HPDE6-E6E7 (cell line): Measurements from ENCODE around the gene KLHL21.
"Not testable (repeated sequence)": the region's sequence is repeated elsewhere in the genome, so short reads cannot be mapped to it uniquely, and the experiment has no call there.

Source experiments
- DNase-seq: peaks from one replicate; pipeline ENCODE4 v3.0.0; 2011; ENCODE audit warnings: missing footprints; ENCODE audit errors: extremely low spot score

KLHL21 gene

GRCh38 chr1:6599991-6600390 lies 2.7 kb downstream of the KLHL21 start:
- DNase-seq, result not testable (repeated sequence)

- no peak for DNase-seq
These were observed 3.3 kb downstream of the KLHL21 start for GRCh38 chr1:6599141-6599975.

- DNase-seq, result no peak
These were observed 4.9 kb downstream of the KLHL21 start for GRCh38 chr1:6597777-6598131.

- no peak for DNase-seq
These were observed 5.5 kb downstream of the KLHL21 start for GRCh38 chr1:6596886-6597776.

GRCh38 chr1:6596351-6596750 lies 6.3 kb downstream of the KLHL21 start:
- no peak for DNase-seq

GRCh38 chr1:6594977-6595740 lies 7.5 kb downstream of the KLHL21 start:
- DNase-seq, result no peak

- DNase-seq, result no peak
These were observed 8.9 kb downstream of the KLHL21 start for GRCh38 chr1:6593810-6594209.

GRCh38 chr1:6592865-6593593 lies 9.6 kb downstream of the KLHL21 start:
- no peak for DNase-seq

GRCh38 chr1:6592441-6592840 lies 10.2 kb downstream of the KLHL21 start:
- no peak for DNase-seq

- DNase-seq, result no peak
These were observed 11.0 kb downstream of the KLHL21 start for GRCh38 chr1:6591644-6592043.

GRCh38 chr1:6591222-6591621 lies 11.4 kb downstream of the KLHL21 start:
- no peak for DNase-seq

GRCh38 chr1:6590046-6590445 lies 12.6 kb downstream of the KLHL21 start:
- DNase-seq, result no peak

GRCh38 chr1:6588893-6589520 lies 13.7 kb downstream of the KLHL21 start:
- DNase-seq, result no peak

- DNase-seq, result no peak
These were observed 14.4 kb downstream of the KLHL21 start for GRCh38 chr1:6588128-6588892.

GRCh38 chr1:6587261-6588005 lies 15.2 kb downstream of the KLHL21 start:
- DNase-seq, result no peak

- no peak for DNase-seq
These were observed 16.3 kb downstream of the KLHL21 start for GRCh38 chr1:6586404-6586816.

- no peak for DNase-seq
These were observed 16.8 kb downstream of the KLHL21 start for GRCh38 chr1:6585841-6586240.

GRCh38 chr1:6585081-6585722 lies 17.5 kb downstream of the KLHL21 start:
- DNase-seq, result no peak
